Measurements from ENCODE around the gene THAP9.

DNA sequence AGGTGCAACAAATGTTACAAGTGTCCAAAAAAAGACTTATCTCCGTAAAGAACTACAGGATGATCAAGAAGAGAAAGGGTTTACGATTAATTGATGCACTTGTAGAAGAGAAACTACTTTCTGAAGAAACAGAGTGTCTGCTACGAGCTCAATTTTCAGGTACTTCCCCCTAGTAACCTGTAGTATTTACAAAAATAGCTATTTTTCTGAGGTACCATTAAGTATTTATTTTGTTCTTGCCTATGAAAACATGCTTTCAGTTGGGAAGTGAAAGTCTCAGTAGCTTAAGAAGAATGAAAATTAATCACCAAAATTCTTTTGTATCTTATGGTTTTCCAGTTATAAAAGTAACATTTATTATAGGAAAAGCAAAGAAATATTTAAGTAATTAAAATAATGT is 5.9 kb downstream of the THAP9 start:
- no peak for TF ChIP-seq EZH2phosphoT487 (IDR thresholded peaks at IDR 0.05; ENCODE audit: borderline replicate concordance, low read depth, low read length)
- no peak for TF ChIP-seq CTCF (conservative IDR thresholded peaks at IDR 0.05; ENCODE audit: low read length)
